Neural cell (in vitro differentiated cells): Measurements from ENCODE around the gene CDCA8. TPM values are rescaled to one million over a fixed set of nuclear protein-coding genes. Genes with fewer than 3 reads are reported as not detected.
A peak's percentile ranks its signal among the peaks of the same experiment; 100 is the strongest.

Source experiments
- H2AFZ ChIP-seq: fragments of 200-600, 300-800 bp; sonication (generic), shearing (Covaris generic); 2 replicates; pipeline ENCODE4 v1.6.0; 2014; ENCODE audit warnings: low read depth, mild to moderate bottlenecking, antibody characterized with exemption, low read length, moderate library complexity
- H3F3A ChIP-seq: fragments of 200-600 bp; shearing (Covaris generic); 2 replicates; pipeline ENCODE4 v1.6.1; 2016; ENCODE audit warnings: mild to moderate bottlenecking, moderate library complexity, mixed read lengths, antibody characterized with exemption, low read length; ENCODE audit not compliant: insufficient read depth, poor library complexity, severe bottlenecking
- H3K27ac ChIP-seq: fragments of 200-600, 300-800 bp; sonication (generic), shearing (Covaris generic); 2 replicates; pipeline ENCODE4 v1.5.1; 2014; ENCODE audit warnings: mild to moderate bottlenecking, low read length, moderate library complexity
- H3K27me3 ChIP-seq: fragments of 300-800, 200-600 bp; sonication (generic), shearing (Covaris generic); 2 replicates; pipeline ENCODE4 v1.6.0; 2014; ENCODE audit warnings: mild to moderate bottlenecking, low read depth, low read length, moderate library complexity; ENCODE audit not compliant: insufficient read depth
- H3K36me3 ChIP-seq: fragments of 300-800, 200-600 bp; sonication (generic), shearing (Covaris generic); 2 replicates; pipeline ENCODE4 v1.5.1; 2014; ENCODE audit warnings: mild to moderate bottlenecking, antibody characterized with exemption, low read length, moderate library complexity; ENCODE audit not compliant: insufficient read depth
- H3K4me2 ChIP-seq: fragments of 300-800, 200-600 bp; sonication (generic), shearing (Covaris generic); 2 replicates; pipeline ENCODE4 v1.6.0; 2014; ENCODE audit warnings: mild to moderate bottlenecking, low read length
- H3K4me3 ChIP-seq: fragments of 300-800, 200-600 bp; sonication (generic), shearing (Covaris generic); 2 replicates; pipeline ENCODE4 v1.5.1; 2014; ENCODE audit warnings: mild to moderate bottlenecking, low read length, moderate library complexity
- H3K79me2 ChIP-seq: fragments of 200-600 bp; shearing (Covaris generic); replicated peaks from 2 replicates; pipeline ENCODE4 v1.6.0; 2014; ENCODE audit warnings: mild to moderate bottlenecking, low read length, moderate library complexity; ENCODE audit not compliant: insufficient read depth
- H3K9ac ChIP-seq: fragments of 300-800, 200-600 bp; sonication (generic), shearing (Covaris generic); 2 replicates; pipeline ENCODE4 v1.6.1; 2016; ENCODE audit warnings: mild to moderate bottlenecking, low read length, mixed read lengths
- H3K9me2 ChIP-seq: fragments of 200-600 bp; shearing (Covaris generic); 2 replicates; pipeline ENCODE4 v1.6.1; 2016; ENCODE audit warnings: mild to moderate bottlenecking, low read length, mixed read lengths; ENCODE audit not compliant: insufficient read depth
- H3K9me3 ChIP-seq: fragments of 200-600, 300-800 bp; sonication (generic), shearing (Covaris generic); 2 replicates; pipeline ENCODE4 v1.6.1; 2016; ENCODE audit warnings: mild to moderate bottlenecking, mixed run types, low read length, moderate library complexity, mixed read lengths
- H4K20me1 ChIP-seq: fragments of 200-600 bp; shearing (Covaris generic); 2 replicates; pipeline ENCODE4 v1.6.1; 2016; ENCODE audit warnings: mild to moderate bottlenecking, mixed run types; ENCODE audit not compliant: insufficient read depth
- CTCF ChIP-seq: fragments of 450-650 bp; IDR thresholded peaks from 2 replicates; pipeline ENCODE4 v1.5.1; 2014; ENCODE audit warnings: antibody characterized with exemption, mild to moderate bottlenecking, moderate library complexity; ENCODE audit not compliant: poor library complexity, severe bottlenecking
- EZH2 ChIP-seq: fragments of 200-600, 300-800 bp; shearing (Covaris generic), sonication (generic); IDR thresholded peaks from 2 replicates; pipeline ENCODE4 v1.6.1; 2014; ENCODE audit warnings: antibody characterized with exemption, low read length, borderline replicate concordance, mild to moderate bottlenecking; ENCODE audit not compliant: insufficient read depth, poor library complexity, severe bottlenecking
- MXI1 ChIP-seq: fragments of 450-650 bp; conservative IDR thresholded peaks from 2 replicates; pipeline ENCODE4 v1.6.1; 2014; ENCODE audit warnings: antibody characterized with exemption, mild to moderate bottlenecking; ENCODE audit not compliant: poor library complexity, severe bottlenecking
- POLR2AphosphoS5 ChIP-seq: IDR thresholded peaks from 2 replicates; pipeline ENCODE4 v1.6.1; 2012
- RAD21 ChIP-seq: fragments of 450-650 bp; conservative IDR thresholded peaks from 2 replicates; pipeline ENCODE4 v1.6.1; 2014; ENCODE audit warnings: antibody characterized with exemption, mild to moderate bottlenecking, moderate library complexity
- REST ChIP-seq: IDR thresholded peaks from 2 replicates; pipeline ENCODE4 v1.6.1; 2012; ENCODE audit warnings: borderline replicate concordance
- SMC3 ChIP-seq: fragments of 450-650 bp; conservative IDR thresholded peaks from 2 replicates; pipeline ENCODE4 v1.6.1; 2014; ENCODE audit warnings: antibody characterized with exemption, mild to moderate bottlenecking, moderate library complexity; ENCODE audit not compliant: poor library complexity
- TAF1 ChIP-seq: IDR thresholded peaks from 2 replicates; pipeline ENCODE4 v1.6.1; 2012; ENCODE audit warnings: low read depth
- polyA plus RNA-seq: library from polyadenylated mRNA; depleted of rRNA; stranded (reverse); fragments of >200 nt; gene quantifications from 2 replicates; pipeline ENCODE4 v1.2.3, GENCODE V29; 2014

Gene CDCA8
- polyA plus RNA-seq, 1 donor from 2014 or later: 0.72 TPM

GRCh38 chr1:37724575-37724974 lies 32.3 kb downstream of the CDCA8 start:
- H2AFZ ChIP-seq: no peak overlapping the region
- H4K20me1 ChIP-seq: no peaks in the 10 kb centered on the region
- peak overlapping the region; percentile 97 for H3K27ac ChIP-seq
- H3K27me3 ChIP-seq: no peaks in the 10 kb centered on the region
- no peaks in the 10 kb centered on the region for H3K36me3 ChIP-seq
- H3K4me3 ChIP-seq: no peak overlapping the region
- TF ChIP-seq MXI1: no peak
- no peak overlapping the region for H3K4me2 ChIP-seq
- H3K9ac ChIP-seq: no peak overlapping the region
- H3F3A ChIP-seq: no peaks in the 10 kb centered on the region
- H3K79me2 ChIP-seq: no peaks in the 10 kb centered on the region
- H3K9me3 ChIP-seq: no peaks in the 10 kb centered on the region
- no peaks in the 10 kb centered on the region for H3K9me2 ChIP-seq

GRCh38 chr1:37725851-37726613 lies 33.7 kb downstream of the CDCA8 start:
- Histone ChIP-seq H3K4me2 (peak overlapping the region; percentile 42), H3K36me3 (no peaks in the 10 kb centered on the region), H4K20me1 (no peaks in the 10 kb centered on the region), H3K9ac (peak overlapping the region; percentile 75), H2AFZ (peak overlapping the region; percentile 54), H3K9me3 (no peaks in the 10 kb centered on the region), H3F3A (no peaks in the 10 kb centered on the region), H3K27ac (peak overlapping the region; percentile 97), H3K79me2 (no peaks in the 10 kb centered on the region), H3K9me2 (no peaks in the 10 kb centered on the region), H3K4me3 (peak overlapping the region; percentile 48), H3K27me3 (no peaks in the 10 kb centered on the region)
- no peak for TF ChIP-seq CTCF
- no peak for TF ChIP-seq RAD21
- no peak for TF ChIP-seq SMC3
- TF ChIP-seq REST: no peak
- no peak for TF ChIP-seq POLR2AphosphoS5
- no peak for TF ChIP-seq TAF1
- no peak for TF ChIP-seq MXI1
- no peak for TF ChIP-seq EZH2
